ENCODE data around the gene SAT2. TPM values are rescaled to one million over a fixed set of nuclear protein-coding genes. Genes with fewer than 3 reads are reported as not detected.
"Not testable (repeated sequence)": the region's sequence is repeated elsewhere in the genome, so short reads cannot be mapped to it uniquely, and the experiment has no call there.

SAT2 gene
- 37.8 and 48.0 TPM in 2 replicates for total RNA-seq (2014; rRNA removed)
- 92.7 TPM for polyA plus RNA-seq (2012)

DNA sequence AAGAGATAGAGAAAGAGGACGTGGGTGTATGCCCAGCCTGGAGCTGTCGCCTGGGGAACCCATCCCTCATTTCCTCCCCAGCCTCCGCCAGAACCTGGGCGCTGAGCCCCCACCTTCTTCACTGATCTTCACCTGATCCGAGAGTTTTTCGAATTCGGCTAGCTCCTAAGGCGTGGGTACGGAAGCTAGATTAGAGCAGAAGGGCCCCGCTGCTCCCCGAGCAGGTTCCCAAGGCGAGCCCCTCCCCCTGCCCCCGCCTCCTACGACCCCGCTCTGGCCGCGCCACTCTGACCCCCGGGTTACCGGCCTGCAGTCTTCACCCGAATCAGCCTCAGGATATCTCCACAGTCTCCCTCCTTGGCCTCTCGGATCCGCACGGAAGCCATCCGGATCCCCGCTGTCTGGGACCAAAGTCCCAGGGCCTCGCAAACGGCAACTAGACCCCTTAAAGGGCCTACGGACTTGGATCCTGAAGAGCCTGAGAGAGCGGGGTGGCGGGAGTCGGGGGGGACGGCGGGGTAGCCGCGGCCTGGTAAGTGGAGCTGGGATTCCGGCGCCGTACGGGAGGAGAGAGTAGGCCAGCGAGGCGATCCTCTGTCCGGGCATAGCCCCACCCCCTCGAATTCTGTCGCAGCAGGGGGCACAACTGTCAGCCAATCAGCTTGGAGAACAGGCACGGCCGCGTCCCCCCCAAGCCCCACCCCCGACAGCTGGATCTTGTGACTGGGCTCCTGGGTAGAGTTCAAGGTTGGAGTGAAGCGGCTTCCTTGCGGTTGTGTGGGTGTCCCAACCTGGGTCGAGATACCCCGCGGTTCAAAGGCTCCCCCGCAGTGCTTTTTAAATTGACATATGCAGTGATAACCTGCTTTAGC is at the start of gene SAT2:
SAT2 (minus strand) TSS at position 572 of the 872 bp plus-strand sequence; CDS start at position 386, 186 bp downstream.
- peak; percentile 94 for DNase-seq (ENCODE audit: low read depth)

DNA sequence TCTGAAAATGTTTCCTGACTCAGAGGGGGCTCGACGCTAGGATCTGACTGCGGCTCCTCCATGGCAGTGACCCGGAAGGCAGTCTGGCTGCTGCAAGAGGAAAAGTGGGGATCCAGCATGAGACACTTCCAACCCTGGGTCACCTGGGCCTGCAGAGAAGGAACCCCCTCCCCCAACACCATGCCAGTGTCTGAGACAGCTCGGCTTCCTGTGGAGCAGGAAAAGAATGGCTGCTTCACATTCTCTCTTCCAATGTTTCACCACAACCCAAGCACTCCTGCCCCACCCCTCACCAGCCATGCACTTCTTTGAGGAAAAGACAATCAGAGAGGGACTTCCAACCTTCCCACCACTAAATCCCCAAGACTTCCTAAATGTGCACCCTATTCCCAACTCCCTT is 48.9 kb upstream of the SAT2 start:
- DNase-seq (ENCODE audit: low read depth): no peak

DNA sequence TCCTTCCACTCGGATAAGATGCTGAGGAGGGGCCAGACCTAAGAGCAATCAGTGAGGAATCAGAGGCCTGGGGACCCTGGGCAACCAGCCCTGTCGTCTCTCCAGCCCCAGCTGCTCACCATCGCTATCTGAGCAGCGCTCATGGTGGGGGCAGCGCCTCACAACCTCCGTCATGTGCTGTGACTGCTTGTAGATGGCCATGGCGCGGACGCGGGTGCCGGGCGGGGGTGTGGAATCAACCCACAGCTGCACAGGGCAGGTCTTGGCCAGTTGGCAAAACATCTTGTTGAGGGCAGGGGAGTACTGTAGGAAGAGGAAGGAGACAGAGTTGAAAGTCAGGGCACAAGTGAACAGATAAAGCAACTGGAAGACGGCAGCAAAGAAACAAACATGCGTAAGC is 47.3 kb upstream of the SAT2 start:
- DNase-seq (ENCODE audit: low read depth): no peak

DNA sequence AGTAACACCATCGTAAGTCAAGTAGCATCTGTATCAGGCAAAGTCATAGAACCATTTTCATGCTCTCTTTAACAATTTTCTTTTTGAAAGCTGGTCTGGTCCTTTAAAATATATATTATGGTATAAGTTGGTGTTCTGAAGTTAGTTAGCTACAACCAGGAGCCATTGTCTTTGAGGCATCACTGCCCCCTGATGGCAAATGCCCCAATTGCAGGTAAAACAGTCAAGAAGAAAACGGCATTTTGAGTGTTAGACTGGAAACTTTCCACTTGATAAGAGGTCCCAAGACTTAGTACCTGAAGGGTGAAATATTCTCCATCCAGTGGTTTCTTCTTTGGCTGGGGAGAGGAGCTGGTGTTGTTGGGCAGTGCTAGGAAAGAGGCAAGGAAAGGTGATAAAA is 45.6 kb upstream of the SAT2 start:
- DNase-seq (ENCODE audit: low read depth): peak; percentile 23

DNA sequence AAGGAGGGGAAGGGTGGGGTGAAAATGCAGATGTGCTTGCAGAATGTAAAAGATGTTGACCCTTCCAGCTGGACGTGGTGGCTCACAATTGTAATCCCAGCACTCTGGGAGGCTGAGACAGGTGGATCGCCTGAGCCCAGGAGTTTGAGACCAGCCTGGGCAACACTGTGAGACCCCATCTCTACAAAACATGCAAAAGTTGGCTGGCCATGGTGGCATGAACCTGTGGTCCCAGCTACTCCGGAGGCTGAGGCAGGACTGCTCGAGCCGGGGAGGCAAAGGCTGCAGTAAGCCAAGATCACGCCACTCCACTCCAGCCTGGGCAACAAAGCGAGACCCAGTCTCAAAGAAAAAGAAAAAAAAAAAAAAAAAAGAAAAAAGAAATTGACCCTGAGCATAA is 40.9 kb upstream of the SAT2 start:
- DNase-seq (ENCODE audit: low read depth): no peak

DNA sequence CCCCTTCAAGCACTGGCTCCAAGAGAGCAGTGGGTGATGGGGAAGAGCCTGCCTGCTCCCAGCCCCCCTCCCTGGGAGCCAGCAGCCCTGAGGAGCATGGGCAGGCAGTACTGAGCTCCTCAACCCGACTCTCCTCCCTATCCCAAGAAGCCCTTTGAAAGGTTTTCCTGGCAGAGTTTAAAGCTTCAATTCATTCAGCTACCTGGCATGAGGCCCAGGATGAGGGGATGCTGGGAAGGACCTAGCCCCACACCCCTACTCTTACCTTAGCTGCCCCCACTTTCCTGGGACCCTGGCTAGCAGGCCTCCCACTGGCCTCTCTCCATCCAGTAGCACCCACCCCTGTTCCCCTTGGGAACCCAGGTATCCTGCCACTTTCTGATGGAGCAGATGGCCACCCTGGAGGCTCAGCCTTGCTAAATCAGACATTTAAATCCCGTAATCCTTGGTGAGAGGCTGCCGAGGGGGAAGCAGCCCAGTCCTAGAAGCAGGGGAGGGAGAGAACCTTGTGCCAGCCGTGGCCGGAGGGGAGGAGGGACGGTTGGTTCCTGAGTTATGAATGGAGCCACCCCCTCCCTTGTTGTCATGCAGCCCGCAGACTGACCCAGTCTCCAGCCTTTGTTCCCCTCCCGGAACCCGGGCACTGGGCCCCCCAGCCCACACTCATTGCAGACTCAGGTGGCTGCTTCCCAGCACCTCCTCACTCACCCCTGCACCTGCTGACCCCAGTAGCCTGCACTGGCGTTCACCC is 40.2 kb upstream of the SAT2 start:
- no peak for DNase-seq (ENCODE audit: low read depth)

DNA sequence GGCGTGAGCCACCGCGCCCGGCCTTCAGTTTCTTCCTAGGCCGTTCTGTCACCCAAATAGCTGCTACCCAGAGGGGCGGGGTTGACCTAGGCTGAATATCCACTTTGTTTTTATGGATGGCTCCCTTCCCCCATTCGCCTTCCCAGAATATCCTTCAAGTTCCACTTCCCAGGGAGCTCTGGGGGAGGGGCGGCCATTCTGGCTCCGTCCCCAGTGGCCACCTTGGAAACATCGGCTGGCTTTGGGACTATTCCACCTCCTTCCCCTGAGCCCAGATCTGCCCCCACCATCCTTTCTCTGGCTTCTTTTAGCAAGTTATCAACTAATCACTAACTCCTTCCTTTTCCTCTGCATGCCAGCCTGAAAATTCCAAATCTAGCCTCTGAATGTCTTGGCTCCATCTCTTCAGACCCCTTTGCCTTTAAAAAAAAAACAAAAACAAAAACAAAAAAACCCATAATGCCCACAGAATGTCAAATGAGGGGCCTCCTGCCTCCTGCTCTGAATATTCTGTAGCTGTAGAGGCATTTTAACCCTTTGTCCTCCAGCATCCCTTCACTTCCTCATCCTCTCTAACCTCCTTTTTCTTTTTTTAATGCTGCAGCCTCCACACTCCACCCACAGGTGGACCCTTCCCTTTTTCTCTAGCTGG is 29.5 kb upstream of the SAT2 start:
- DNase-seq (ENCODE audit: low read depth): no peak

DNA sequence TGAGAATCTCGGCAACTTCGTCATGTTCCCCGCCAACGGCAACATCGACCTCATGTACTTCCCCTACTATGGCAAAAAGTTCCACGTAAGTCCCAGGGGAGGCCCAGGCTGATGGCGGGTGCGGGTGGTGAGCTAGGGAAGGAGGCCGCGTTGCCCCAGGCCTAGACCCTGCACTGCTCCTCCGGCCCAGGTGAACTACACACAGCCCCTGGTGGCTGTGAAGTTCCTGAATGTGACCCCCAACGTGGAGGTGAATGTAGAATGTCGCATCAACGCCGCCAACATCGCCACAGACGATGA is 27.9 kb upstream of the SAT2 start:
- no peak for DNase-seq (ENCODE audit: low read depth)

DNA sequence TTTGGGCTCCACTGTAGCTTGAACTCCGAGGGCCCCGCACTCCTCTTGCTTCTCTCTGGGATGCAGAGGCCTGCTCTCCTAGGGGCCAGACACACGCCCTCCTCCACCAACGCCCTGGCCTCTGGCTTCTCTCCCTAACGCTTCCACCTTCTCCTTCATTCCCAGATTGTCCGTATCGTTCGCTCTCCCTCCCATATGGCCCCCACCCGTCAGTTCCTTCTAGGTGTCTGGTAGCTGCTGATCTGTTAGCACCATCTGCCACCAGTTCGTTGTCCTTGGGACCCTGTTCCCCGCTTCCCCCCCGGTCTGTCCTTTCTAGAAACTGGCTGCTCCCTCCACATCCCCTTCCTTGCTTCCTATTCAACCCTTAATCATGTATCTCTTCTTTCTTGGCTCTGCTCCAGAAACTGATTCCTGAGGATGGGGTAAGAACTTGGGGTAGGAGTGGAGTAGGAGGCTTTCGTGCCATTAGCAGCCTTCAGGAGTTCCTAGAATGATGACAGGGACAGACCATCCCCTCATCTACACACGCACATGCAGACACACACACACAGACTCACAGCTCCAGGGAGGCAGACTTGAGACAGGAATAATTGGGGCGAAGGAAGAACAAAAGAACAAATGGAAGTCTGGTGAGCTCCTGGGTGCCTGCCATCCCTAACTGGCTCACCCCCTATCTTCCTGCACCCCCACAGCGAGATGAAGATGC is 27.4 kb upstream of the SAT2 start:
- DNase-seq (ENCODE audit: low read depth): no peak

DNA sequence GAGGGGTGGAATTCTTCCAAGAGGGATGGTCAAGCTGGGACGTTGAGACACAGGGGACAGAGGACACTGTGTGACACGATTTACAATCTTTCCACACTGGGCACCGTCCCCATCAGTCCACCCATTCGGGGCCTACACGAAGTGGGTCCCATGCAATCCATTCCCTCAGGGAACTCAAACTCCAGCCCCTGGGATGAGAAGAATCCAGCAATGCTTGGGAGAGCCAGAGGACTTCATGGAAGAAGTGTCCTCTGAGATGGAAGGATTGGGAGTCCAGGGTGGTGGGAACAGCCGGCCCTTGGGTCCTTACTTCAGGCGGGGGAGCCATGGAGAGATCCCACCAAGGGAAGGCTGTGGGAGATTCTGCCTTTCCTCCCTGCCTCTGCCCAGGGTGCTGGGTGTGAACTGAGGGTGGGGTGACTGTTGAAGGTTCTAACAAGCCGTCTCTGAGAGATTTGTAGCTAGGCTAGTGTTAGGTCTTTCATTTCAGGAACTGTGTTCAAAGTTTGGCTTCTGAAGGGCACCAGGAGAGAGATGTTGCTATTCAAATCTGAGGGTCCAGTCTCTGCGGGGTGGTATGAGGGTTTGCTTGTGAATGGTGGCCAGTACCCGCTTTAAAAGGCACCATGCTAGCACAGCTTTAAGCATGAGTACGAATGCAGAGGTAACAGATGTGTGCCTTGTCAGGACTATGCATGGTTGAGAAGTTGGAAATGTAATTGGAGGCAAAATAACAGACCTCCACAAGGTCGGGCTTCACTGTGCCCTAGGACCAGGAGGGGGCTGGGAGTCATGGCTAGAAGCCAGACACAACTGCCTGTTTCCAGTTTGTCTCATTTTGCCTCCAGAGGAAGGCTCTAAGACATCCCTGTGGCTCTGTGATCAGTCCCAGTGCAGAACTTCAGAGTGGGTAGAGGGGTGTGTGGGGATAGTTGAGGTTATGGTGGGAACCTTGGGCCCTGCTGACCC is 25.1 kb upstream of the SAT2 start:
- no peak for DNase-seq (ENCODE audit: low read depth)

DNA sequence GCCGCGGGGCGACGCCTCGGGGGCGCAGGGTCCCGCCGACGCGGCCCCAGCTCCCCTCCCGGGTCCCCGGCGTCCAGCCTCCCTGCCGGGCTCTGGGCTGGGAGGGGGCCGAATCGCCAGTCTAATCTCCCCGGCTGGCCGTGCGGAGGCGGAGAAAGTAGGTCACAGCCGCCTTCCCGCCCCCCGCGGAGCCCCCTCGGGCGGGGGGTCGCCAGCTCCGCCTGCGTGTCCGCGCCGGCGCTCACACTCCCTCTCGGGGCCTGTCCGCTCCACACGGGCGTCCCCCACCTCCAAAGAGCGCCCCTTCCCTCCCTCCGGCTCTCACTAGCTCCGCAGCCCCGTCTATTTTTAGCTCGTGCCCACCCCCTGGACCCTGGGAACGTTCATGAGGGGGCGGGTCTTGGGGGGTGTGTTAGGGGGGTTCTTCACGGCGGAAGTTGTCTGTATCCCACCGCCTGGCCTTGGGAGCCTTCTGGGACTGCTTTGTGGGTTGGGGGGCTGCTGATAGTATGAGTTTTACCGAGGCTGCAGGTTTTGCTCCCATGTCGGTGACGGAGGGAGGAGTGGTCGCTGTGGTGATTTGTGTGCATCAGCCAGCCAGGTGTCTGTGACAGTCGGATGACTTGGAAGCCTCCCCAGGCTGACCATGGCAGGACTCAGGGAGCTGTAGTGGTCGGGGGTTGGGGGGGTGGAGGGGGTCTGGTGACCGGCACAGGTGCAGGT is 24.2 kb upstream of the SAT2 start:
- DNase-seq (ENCODE audit: low read depth): no peak

DNA sequence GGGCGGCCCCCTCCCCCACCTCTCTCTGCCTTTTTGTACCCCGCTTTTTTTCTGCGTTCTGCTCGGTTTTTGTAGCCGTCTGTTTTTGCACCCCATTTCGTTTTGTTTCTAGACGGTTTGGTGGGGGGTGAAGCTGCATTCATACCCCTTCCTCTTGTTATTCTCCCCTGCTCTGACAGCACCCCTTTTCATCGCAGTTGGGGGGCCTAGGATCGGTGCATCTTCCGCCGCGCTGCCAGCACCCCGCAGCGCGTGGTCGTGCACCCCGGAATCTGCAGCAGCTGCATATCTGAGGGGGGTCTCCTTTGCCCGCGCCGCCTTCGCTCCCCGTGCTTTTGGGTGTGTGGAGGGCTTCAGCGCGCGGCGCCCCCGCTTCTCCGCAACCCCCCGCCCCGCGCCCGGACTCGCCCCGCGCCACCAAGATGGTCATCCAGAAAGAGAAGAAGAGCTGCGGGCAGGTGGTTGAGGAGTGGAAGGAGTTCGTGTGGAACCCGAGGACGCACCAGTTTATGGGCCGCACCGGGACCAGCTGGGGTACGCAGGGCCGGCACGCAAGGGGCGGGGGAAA is 23.6 kb upstream of the SAT2 start:
- DNase-seq (ENCODE audit: low read depth): no peak

DNA sequence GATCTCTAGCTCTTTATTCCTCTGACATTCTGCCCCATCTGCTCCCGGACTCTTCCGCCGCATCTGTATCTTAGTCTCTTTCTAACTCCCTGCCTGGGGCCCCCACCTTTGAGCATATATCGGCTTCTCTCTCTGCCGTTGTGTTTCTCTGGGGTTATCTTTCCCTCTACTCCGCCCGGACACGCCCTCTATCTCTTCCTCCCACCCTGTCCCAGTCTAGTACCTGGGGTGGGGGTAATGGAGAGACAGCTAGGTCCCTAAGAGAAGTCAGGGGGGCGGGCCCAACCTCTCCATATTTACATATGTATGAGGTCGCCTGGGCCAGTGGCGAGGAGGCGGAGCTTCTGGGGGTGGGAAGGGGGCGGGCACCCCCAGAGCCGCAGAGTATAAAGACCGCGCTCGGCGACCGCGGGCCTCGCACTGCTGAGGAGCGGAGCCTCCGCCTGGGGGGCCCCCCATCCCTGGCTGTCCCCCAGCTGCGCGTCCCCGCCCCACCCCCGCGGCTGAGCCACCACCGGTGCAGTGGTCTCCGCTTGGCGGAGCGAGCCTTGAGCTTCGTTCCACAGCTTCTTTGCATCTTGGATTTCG is 23.0 kb upstream of the SAT2 start, which contains the start of gene ATP1B2:
ATP1B2 (plus strand) TSS at position 418 of the 588 bp plus-strand sequence. CDS start 593 bp downstream, outside the sequence.
- DNase-seq (ENCODE audit: low read depth): no peak

DNA sequence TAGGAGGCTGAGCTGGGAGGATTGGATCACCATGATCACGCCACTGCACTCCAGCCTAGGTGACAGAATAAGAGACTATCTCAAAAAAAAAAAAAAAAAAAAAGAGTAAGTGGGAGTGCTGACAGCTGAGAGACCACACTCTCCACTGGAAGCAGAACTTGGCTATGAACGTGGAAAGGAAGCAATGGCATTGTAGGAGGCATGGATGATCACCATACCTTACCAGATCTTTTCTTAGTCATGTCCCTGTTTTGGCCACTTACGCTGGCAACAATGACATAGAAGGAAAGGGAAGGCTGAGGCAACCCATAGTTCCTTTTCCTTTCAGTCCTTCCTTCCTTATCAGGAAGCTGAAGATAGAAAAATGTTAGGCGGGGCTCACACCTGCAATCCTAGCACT is 19.4 kb upstream of the SAT2 start:
- no peak for DNase-seq (ENCODE audit: low read depth)

DNA sequence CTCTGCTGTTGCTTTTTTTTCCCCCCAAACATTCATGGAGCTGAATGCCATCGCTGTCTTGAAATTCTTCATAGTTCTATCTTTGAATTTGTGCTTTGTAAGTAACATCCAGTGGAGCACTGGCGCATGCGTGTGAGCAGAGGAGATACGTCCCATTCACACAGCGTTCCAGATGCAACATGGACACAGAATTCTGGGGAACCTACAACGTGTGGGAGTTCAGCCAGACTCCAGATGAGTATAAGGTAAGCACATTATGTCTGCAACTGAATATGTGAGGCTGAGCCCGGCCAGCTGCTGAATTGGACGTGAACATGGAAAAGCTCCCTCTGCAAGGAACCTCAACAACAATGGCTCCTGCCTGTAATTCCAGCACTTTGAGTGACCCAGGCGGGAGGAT is 18.8 kb upstream of the SAT2 start:
- DNase-seq (ENCODE audit: low read depth): no peak

DNA sequence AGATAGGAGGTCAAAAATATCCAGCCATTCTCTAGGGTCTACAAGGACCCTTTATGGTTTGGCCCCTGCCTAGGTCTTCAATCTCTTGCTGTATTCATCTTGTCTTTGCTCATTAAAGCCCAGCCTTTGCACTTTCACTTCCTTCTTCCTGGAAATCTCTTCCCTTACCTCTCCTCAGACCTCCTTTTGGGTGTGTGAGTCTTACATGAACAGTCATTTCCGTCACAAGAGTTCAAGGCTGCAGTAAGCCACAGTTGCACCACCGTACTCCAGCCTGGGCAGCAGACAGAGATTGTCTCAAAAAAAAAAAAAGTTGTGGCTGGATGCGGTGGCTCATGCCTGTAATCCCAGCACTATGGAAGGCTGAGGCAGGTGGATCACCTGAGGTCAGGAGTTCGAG is 17.2 kb upstream of the SAT2 start:
- DNase-seq (ENCODE audit: low read depth): no peak

DNA sequence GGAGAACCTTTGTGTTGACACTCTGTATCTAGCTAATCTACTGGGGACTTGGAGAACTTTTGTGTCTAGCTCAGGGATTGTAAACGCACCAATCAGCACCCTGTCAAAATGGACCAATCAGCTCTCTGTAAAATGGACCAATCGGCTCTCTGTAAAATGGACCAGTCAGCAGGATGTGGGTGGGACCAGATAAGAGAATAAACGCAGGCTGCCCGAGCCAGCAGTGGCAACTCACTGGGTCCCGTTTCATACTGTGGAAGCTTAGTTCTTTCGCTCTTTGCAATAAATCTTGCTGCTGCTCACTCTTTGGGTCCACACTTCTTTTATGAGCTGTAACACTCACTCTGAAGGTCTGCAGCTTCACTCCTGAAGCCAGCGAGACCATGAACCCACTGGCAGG is 14.0 kb upstream of the SAT2 start:
- not testable (repeated sequence) for DNase-seq (ENCODE audit: low read depth)

DNA sequence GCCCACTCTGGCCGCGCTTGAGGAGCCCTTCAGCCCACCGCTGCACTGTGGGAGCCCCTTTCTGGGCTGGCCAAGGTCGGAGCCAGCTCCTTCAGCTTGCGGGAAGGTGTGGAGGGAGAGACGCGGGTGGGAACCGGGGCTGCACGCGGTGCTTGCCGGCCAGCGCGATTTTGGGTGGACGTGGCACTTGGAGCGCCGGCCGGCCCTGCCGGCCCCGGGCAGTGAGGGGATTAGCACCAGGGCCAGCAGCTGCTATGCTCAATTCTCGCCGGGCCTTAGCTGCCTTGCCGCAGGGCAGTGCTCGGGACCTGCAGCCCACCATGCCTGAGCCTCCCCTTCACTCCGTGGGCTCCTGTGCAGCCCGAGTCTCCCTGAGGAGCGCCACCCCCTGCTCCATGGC is 13.2 kb upstream of the SAT2 start:
- DNase-seq (ENCODE audit: low read depth): no peak

DNA sequence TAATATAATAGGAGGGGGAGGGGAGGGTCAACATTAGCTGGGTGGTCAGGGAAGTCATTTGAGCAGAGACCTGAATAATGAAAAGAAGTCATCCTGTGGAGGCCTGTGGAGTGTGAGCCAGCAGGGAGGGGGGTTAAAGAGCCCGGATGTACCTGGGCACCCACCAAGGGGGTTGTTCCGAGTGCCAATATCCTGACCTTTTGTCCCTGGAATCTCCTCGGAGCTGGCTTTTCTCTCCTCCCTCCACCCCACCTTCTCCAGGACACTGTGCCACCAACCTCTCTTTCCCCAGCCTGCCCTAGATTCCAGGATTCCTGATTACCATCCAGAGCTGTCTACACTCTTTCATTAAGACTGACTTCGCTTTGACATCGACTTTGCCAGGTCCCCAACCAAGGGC is 8.5 kb upstream of the SAT2 start:
- no peak for DNase-seq (ENCODE audit: low read depth)
